ENCODE data around the gene ARHGAP11B.
"Not testable (repeated sequence)": the region's sequence is repeated elsewhere in the genome, so short reads cannot be mapped to it uniquely, and the experiment has no call there.

GRCh38 chr15:30661154-30661553, 35.2 kb downstream of the ARHGAP11B start:
- TF ChIP-seq CTCF (conservative IDR thresholded peaks at IDR 0.05 in 1 of 2, IDR thresholded peaks at IDR 0.05 in 1 of 2; ENCODE audit: extremely low read depth in 1 of 2, insufficient read depth in 1 of 2, low read depth in 1 of 2, low read length in 2 of 2) = peak; percentile 31 to 42
- not testable (repeated sequence) for TF ChIP-seq EZH2 (IDR thresholded peaks at IDR 0.05; ENCODE audit: borderline replicate concordance, low read length)

Data from mammary epithelial cell (primary cell).